T follicular helper cell (primary cell): Measurements from ENCODE around the gene NLRP9.

ENCODE experiments used
- DNase-seq: peaks from one replicate; pipeline ENCODE4 v3.0.0-alpha.2; 2020; ENCODE audit warnings: low read depth

The NLRP9 gene

DNA sequence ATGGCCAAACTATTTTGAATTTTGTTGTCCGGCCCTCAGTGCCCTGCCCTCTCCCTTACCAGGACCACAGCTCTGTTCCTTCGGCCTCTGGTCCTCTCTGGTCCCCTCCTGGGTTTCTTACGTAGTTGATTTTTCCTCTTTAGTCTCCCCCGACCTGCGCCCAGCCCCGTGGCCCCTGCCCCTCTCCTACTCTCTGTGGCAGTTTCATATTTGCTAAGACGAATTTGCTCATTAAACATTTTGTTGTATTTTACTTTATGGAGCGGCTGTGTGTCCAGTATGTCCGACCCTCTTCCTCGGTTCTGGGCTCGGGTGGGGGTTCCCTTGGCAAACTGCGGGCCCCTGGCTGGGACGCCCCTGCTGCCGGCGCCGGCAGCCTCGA, 63.8 kb downstream of the NLRP9 start:
- DNase-seq, result no peak

GRCh38 chr19:55673889-55674288, 64.3 kb downstream of the NLRP9 start:
- no peak for DNase-seq

GRCh38 chr19:55673465-55673864, 64.7 kb downstream of the NLRP9 start:
- DNase-seq, result no peak

DNA sequence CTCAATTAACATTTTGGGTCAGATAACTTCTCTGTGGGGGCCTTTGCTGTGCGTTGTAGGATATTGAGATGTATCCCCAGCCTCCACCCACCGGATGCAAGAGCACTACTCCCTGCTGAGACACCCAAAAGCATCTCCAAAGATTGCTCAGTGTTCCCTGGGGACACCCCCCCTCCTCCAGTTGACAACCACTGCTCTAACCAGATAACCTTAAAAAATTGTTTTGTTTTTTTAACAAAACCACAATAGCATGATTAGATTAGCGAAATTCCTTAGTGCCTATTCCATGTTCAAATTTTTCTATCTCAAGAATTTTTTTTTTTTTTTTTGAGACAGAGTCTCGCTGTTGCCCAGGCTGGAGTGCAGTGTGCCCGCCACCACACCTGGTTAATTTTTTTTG, 65.8 kb downstream of the NLRP9 start:
- DNase-seq, result no peak

DNA sequence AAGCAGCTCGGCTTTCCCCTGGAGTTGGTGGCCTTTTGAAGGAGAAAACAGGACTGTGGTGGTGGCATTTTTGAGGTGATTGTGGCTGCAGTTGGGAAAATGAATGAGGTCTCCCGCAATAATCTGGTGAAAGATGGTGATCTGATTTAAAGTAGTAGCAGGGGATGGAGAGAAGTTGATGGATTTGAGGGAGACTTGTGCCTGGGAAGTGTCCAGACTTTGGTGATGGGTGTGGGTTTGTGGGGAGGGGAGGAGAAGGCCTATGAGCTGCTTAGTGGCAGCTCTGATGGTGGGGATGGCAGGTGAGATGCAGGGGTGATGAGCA, 67.2 kb downstream of the NLRP9 start:
- no peak for DNase-seq

- no peak for DNase-seq
Observed at GRCh38 chr19:55670280-55671053, 67.7 kb downstream of the NLRP9 start.

GRCh38 chr19:55669418-55670279, 68.6 kb downstream of the NLRP9 start:
- no peak for DNase-seq

DNA sequence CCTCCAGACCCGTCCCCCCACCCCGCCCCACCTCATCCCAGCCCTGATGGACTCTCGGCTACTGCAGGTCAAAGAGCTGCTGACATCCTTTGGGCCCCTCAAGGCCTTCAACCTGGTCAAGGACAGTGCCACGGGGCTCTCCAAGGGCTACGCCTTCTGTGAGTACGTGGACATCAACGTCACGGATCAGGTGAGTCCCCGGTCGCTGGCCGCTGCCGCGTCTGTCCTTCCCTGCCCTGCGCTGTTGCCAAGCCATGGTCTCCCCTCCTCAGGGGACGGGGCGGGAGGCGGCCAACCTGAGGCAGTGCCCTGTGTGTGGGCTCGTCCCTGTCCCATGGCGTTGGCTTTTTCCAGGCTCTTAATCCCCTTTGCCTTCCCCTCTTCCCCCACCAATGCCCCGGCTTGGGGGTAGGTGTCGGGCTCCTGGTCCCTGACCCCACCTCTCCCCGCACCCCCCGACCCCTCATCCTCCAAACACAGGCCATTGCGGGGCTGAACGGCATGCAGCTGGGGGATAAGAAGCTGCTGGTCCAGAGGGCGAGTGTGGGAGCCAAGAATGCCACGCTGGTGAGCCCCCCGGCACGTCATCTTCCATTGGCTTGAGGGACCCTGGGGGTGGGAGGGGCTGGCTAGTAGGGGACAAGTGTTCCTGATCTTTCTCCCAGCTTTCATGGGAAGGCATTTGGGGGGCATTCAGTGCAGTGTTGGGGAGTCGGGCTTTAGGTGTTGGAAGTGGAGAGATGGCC, 69.4 kb downstream of the NLRP9 start:
- no peak for DNase-seq

DNA sequence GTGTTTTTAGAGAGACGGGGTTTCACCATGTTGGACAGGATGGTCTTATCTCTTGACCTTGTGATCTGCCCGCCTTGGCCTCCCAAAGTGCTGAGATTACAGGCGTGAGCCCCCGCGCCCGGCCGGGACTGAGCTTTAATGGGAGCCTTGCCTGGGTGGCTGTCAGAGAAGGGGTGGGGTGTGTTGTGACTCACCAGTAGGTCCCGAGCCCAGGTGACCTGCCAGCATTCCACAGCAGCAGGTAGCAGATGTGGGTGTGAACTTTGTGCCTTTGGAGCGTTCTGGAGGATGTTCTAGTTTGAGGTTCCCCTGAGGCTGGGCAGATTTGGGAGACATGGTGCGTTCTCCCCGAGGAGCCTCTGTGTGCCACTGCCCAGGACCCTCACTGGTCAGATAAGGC, 70.2 kb downstream of the NLRP9 start:
- no peak for DNase-seq

DNA sequence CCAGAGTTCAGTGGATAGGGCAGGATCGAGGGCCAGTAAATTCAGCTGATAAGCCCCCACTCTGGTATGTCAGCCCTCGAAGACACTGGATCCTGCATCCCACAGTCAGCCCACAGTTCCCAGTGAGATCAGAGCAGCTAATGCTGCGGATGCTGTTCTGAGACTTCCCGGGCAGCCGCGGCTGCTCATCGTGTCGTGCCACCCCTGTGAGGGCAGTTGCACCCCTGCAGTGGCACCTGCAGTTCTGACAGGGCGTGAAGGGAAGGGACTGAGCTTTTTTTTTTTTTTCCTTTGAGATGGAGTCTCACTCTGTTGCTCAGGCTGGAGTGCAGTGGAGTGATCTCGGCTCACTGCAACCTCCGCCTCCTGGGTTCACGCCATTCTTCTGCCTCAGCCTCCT, 70.7 kb downstream of the NLRP9 start:
- DNase-seq, result no peak

- no peak for DNase-seq
Observed at GRCh38 chr19:55667006-55667381, 71.2 kb downstream of the NLRP9 start.

GRCh38 chr19:55666343-55667005, 71.7 kb downstream of the NLRP9 start:
- no peak for DNase-seq

DNA sequence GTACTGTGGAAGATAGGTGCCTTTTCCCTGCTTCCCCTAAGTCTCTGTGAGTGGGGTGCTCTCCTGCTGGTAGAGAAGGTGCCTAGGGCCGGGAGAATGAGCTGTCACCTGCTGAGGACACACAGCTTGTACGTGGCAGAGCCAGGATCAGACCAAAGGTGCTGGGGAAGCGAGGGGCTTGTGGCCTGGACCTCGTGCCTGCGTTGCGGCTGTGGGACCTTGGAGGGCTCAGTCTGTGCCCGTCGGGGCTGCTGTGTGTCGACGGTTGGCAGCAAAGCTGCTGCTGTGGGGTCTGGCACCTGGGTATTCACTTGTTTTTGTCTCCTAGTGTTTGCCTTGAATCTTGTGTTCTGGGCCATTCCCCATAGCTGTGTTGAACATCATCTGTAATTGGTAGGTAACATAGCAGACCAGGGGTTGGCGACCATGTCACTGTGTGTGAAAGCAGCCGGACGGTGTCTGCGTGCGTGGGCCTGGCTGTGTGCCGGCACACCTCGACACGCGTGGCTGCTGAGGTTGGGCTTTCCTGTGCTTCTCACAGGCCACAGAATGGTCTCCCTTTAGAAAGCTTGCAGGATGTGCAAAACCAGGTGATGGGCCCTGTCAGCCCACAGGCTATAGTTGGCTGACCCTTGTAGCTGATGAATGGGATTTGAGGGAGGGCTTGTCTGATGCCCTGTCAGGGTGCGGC, 74.2 kb downstream of the NLRP9 start:
- DNase-seq, result no peak

DNA sequence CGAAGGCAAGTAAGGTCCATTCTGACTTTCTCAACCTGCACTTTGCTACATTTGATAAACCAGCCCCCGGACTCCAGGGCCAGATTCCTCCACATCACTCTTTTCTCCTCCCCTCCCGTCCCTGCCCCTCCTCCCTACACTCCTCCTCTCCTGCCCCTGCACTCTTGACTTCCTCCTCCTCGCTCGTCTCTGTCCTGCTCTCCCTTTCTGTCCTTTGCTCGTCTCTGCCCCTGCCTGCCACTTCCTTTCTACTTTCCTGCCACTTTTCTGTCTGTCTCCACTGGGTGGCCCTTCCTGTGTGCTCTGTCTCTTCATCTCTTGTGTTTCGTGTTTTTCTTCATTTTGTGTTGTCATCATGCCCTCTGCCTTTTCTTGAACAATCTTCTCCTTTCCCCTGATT, 76.4 kb downstream of the NLRP9 start:
- no peak for DNase-seq

DNA sequence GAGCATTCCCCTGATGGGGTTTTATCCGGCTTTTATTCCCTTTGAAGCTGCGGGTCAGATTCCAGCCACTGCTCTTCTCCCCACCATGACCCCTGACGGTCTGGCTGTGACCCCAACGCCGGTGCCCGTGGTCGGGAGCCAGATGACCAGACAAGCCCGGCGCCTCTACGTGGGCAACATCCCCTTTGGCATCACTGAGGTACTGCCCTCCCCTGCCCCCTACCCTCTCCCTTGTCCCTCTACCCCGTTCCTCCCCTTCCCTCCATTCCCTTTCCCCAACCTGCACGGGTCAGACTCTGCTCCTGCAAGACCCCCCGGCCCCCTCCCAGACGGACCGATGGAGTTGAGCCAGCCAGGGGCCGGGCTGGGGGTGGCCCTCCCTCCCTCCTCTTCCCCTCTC, 77.2 kb downstream of the NLRP9 start:
- no peak for DNase-seq

DNA sequence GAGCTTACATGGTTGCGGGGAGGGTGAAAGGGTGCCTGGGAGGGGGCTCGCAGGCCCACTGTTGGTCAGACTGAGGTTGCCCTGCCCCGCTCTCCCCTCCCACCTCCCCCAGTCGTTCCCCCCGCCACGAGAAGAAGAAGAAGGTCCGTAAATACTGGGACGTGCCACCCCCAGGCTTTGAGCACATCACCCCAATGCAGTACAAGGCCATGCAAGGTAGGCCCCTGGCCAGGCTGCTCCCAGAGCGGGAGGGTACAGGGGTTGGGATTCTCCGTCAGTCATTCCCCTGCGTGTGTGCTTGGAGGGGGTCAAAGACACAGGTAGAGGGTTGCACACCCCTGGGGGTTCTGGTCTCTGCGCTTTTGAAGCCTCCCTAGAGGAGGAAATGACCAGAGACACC, 77.8 kb downstream of the NLRP9 start:
- DNase-seq, result no peak

GRCh38 chr19:55659822-55660221, 78.4 kb downstream of the NLRP9 start:
- DNase-seq, result no peak

GRCh38 chr19:55658846-55659459, 79.2 kb downstream of the NLRP9 start:
- no peak for DNase-seq
